HUES6 (cell line): ENCODE data around the gene STKLD1.
"Not testable (repeated sequence)": the region's sequence is repeated elsewhere in the genome, so short reads cannot be mapped to it uniquely, and the experiment has no call there.

ENCODE experiments used
- H3K27ac ChIP-seq: 2 replicates; pipeline ENCODE4 v1.7.0; 2013; ENCODE audit warnings: low read depth, mild to moderate bottlenecking, low read length, inconsistent platforms
- H3K27me3 ChIP-seq: 2 replicates; pipeline ENCODE4 v1.6.1; 2013; ENCODE audit warnings: low read length; ENCODE audit not compliant: control insufficient read depth, insufficient read depth
- H3K36me3 ChIP-seq: 2 replicates; pipeline ENCODE4 v1.6.1; 2013; ENCODE audit warnings: low read length; ENCODE audit not compliant: control insufficient read depth, insufficient read depth
- H3K4me1 ChIP-seq: 2 replicates; pipeline ENCODE4 v1.6.1; 2013; ENCODE audit warnings: low read length; ENCODE audit not compliant: control insufficient read depth, insufficient read depth
- H3K4me3 ChIP-seq: 2 replicates; pipeline ENCODE4 v1.5.1; 2013; ENCODE audit warnings: low read depth, low read length
- H3K9ac ChIP-seq: one replicate; pipeline ENCODE4 v1.6.1; 2013; ENCODE audit warnings: mild to moderate bottlenecking, low read length
- H3K9me3 ChIP-seq: 2 replicates; pipeline ENCODE4 v1.6.1; 2013; ENCODE audit warnings: low read depth, low read length; ENCODE audit not compliant: control insufficient read depth, insufficient read depth

STKLD1 gene

DNA sequence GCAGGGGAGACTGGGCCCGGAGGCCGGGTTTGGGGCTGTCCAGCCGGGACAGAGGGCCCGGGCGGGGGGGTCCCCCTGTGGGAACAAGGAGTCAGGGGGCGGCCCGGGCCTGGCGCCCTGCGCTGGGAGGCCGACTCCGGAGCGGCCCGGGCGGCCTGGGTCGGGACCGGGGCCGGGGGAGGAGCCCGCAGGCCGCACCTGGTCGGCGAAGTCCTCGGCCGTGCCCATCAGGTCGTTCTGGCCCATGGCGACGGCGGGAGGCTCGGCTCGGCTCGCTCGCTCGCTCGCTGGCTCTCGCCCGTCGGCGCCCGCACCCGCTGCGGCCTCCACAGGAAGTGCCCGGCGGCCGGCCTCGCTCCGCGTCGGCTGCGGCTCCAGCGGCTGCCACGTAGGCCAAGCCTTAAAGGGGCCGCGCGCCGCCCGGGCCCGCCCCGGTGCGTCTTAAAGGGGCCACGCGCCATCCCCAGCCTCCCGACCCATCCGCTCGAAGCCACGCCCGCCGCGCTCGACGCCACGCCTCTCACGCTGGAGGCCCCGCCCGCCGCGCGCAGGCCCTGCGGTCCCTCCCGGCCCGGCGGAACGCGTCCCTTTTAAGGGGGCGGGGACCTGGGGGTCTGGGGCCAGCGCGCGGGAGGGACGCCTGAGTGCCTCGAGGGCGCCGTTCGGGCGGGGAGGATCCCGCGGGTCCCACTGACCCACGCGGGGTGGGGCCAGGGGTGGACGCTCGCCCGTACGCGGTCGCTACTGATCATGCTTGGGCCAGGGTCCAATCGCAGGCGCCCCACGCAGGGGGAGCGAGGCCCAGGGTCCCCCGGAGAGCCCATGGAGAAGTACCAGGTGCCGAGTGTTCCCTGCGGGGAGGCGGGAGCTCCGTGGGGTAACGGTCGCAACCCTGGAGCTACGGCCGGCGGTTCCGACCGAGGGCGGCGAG, at the start of gene STKLD1, which contains the start of gene SURF4:
Gene STKLD1 (plus strand): TSS at position 643 of the 931 bp plus-strand sequence. CDS start 108 bp downstream, at position 751.
Gene SURF4 (minus strand): TSS at position 337 of the 931 bp plus-strand sequence. CDS start 91 bp downstream, at position 246.
- H3K27me3 ChIP-seq, result peaks cover 12% of the 10 kb centered on the region; the same call in 1 of the 2 replicates
- peaks cover 3% of the 10 kb centered on the region; the same call in 1 of the 2 replicates for H3K4me1 ChIP-seq
- no peaks in the 10 kb centered on the region for H3K9me3 ChIP-seq
- H3K9ac ChIP-seq, result peak within 1 kb of the TSS; percentile 94
- H3K4me3 ChIP-seq, result peak within 1 kb of the TSS; percentile 91
- H3K36me3 ChIP-seq, result peaks cover 23% of the 10 kb centered on the region
- H3K27ac ChIP-seq, result peak within 1 kb of the TSS; percentile 86

DNA sequence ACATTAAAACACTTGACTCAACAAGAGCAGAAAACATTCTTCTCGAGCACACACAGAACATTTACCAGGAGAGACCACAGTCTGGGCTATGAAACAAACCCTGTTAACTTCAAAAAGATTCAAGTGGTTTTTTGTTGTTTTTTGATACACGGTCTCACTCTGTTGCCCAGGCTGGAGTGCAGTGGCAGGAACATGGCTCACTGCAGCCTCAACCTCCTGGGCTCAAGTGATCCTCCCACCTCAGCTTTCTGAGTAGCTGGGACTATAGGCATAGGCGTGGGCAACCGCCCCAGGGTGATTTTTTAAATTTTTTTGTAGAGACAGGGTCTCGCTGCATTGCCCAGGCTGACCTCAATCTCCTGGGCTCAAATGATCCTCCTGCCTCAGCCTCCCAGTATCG, 49.1 kb upstream of the STKLD1 start:
- H3K36me3 ChIP-seq, result peaks cover 23% of the 10 kb centered on the region
- not testable (repeated sequence) for H3K27ac ChIP-seq, H3K4me3 ChIP-seq, H3K9ac ChIP-seq, H3K4me1 ChIP-seq, H3K27me3 ChIP-seq
- H3K9me3 ChIP-seq, result peaks cover 14% of the 10 kb centered on the region

DNA sequence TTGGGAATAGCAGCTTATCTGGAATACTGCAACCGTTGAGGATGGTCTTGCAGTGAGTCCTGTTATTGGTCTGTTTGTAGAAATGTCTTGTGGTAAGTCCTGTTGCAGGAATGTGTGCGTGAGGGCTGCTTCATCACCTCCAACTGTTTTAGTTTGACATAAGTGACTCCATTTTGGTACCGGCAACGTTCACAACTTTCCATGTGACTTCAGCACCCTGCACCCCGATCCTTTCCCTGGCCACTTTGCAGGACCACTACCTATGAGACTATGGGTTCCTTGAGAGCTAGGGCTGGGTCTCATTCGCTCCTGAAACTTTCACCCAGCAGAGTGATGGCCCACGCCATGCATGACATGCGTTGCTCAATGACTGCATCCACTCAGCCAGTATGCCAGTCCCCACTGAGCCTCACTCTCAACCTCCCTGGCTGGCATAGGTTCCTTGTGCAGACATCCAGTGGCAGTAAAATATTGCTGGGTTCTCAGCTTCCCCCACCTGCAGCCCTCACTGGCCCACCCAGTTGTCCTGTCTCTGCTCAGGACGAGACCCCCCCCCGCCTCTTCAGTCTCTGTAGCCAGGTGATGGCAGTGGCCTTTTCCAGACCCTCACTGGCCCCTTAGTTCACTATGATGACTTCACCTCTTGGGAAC, 48.2 kb upstream of the STKLD1 start:
- no peak overlapping the region for H3K4me3 ChIP-seq
- peaks cover 14% of the 10 kb centered on the region for H3K9me3 ChIP-seq
- no peaks in the 10 kb centered on the region for H3K4me1 ChIP-seq
- H3K27ac ChIP-seq, result no peak overlapping the region
- H3K36me3 ChIP-seq, result peaks cover 33% of the 10 kb centered on the region
- H3K9ac ChIP-seq, result no peak overlapping the region
- H3K27me3 ChIP-seq, result no peaks in the 10 kb centered on the region

DNA sequence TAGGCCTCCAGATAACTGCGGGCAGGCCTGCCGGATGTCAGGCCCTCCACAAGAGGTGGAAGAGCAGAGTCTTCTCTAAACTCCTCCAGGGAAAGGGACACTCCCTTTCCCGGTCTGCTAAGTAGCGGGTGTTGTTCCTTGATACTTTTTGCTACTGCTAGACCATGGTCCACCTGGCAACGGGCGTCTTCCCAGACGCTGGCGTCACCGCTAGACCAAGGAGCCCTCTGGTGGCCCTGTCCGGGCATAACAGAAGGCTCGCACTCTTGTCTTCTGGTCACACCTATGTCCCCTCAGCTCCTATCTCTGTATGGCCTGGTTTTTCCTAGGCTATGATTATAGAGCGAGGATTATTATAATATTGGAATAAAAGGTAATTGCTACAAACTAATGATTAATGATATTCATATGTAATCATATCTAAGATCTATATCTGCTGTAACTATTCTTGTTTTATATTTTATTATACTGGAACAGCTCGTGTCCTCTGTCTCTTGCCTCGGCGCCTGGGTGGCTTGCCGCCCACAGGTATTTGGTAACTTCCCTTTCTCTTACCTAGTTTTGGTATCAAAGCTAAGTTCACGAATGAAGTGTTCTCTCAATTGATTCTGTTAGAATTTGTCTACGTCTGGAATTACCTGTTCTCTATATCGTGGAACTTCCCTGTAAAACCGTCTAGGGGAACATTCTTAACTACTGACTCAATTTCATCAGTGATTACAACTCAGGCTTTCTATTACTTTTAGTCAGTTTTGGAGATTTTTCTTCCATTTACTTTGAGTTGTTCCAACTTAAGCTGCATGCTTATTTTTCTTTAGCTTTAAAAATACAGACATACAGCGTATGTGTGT, 46.6 kb upstream of the STKLD1 start:
- H3K27ac ChIP-seq, H3K4me3 ChIP-seq: not testable (repeated sequence)

DNA sequence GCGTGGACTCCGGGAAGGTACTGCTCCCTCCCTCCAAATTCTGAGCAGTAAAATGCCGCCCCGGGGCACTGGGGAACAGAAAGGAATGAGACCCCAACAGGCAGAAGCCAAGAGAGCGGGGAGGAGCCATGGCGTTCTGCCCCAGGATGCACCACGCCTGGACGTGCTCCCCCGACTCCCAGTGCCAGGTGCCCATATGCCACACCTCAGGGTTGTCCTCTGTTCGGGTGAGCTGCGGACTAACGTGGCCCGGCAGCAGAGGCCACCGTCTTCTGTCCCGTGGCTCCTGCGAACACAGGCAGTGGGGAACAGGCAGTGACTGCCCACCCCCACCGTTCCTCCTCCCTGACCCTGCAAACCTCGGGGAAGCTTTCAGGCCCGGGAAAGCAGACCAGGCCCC, 44.9 kb upstream of the STKLD1 start:
- Histone ChIP-seq H3K27me3 (no peaks in the 10 kb centered on the region), H3K27ac (no peak overlapping the region), H3K4me1 (peaks cover 14% of the 10 kb centered on the region), H3K4me3 (no peak overlapping the region), H3K9me3 (no peaks in the 10 kb centered on the region), H3K36me3 (peaks cover 52% of the 10 kb centered on the region), H3K9ac (no peak overlapping the region)

More for the DNA sequence above, 46.6 kb upstream of the STKLD1 start:
- not testable (repeated sequence) for H3K9me3 ChIP-seq, H3K9ac ChIP-seq, H3K27me3 ChIP-seq
- peaks cover 11% of the 10 kb centered on the region for H3K4me1 ChIP-seq
- peaks cover 48% of the 10 kb centered on the region for H3K36me3 ChIP-seq

DNA sequence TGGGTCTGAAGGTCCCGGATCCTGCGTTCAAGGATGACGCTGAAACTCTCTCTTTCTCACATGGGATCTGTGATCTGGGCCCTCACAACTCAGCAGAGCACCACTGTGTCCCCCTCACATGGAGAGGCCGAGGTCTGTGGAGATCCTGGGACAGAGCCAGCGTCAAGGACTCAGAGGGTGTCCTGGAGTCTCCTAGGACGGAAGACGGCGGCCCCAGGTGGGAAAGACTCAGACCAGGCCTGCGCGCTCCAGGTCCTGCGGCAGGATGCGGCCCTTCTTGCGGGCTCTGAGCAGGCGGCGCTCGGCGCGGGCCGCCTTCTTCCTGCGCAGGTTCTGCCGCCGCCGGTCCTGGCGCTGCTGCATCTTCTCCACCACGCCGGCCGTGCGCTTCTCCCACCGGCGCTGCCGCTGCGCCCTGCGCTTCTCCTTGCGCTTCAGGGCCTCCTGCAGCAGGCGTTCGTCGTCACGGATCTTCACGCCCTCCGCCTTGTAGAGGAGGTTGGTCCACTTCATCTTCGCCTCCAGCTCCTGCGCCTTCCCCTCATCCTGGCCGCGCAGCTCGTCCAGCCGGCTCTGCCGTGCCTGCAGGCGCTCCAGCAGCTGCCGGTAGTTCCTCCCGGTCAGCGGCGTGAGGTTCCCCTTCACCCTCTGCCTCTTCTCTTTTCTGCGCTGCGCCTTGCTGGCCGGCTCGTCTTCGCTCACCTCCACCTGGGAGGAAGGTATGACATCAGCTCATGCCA, 44.4 kb upstream of the STKLD1 start:
- no peak overlapping the region for H3K9ac ChIP-seq
- H3K27me3 ChIP-seq, result no peaks in the 10 kb centered on the region
- H3K27ac ChIP-seq, result no peak overlapping the region
- peaks cover 17% of the 10 kb centered on the region for H3K4me1 ChIP-seq
- H3K9me3 ChIP-seq, result no peaks in the 10 kb centered on the region
- peaks cover 52% of the 10 kb centered on the region for H3K36me3 ChIP-seq
- H3K4me3 ChIP-seq, result no peak overlapping the region

DNA sequence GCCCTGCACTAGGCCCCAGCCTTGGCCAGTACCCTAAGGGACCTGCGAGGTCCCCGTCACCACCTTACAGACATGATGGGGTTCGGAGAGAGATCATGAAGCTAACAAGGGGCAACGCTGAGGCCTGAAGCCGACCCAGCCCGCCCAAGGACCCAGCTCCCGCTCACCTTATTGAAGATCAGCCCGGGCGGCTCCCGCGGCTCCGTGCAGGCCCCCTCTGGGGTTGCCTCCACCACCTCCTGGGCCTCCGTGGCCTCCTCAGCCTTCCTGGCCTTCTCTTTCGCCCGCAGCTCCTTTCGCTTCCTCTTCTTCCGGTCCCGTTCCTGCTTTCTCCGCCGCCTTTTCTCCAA, 43.8 kb upstream of the STKLD1 start:
- H3K9me3 ChIP-seq, result no peaks in the 10 kb centered on the region
- no peak overlapping the region for H3K9ac ChIP-seq
- H3K4me3 ChIP-seq, result no peak overlapping the region
- no peak overlapping the region for H3K27ac ChIP-seq
- H3K4me1 ChIP-seq, result peaks cover 17% of the 10 kb centered on the region
- H3K27me3 ChIP-seq, result no peaks in the 10 kb centered on the region
- H3K36me3 ChIP-seq, result peaks cover 52% of the 10 kb centered on the region

DNA sequence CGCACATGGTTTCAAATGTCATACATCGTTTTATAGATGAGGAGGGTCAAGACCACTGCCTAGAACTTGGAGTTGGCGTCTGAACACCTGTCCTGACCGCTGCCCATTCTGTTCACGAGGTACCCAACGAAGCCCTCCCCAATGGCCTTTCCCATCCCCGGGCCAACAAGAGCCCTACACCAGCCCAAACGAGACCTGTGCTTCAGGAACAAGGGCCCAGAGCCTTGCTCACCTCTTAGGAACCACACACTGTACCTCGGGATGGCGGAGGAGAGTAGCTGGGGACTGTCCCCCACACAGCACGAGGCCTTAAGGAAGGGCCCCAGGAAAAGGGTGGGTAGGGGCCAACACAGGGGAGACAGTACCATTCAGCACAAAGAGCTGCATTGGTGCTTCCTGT, 43.2 kb upstream of the STKLD1 start:
- no peak overlapping the region for H3K27ac ChIP-seq
- H3K4me3 ChIP-seq, result no peak overlapping the region
- H3K4me1 ChIP-seq, result peaks cover 17% of the 10 kb centered on the region
- H3K36me3 ChIP-seq, result peaks cover 52% of the 10 kb centered on the region
- no peak overlapping the region for H3K9ac ChIP-seq
- no peaks in the 10 kb centered on the region for H3K27me3 ChIP-seq
- no peaks in the 10 kb centered on the region for H3K9me3 ChIP-seq

DNA sequence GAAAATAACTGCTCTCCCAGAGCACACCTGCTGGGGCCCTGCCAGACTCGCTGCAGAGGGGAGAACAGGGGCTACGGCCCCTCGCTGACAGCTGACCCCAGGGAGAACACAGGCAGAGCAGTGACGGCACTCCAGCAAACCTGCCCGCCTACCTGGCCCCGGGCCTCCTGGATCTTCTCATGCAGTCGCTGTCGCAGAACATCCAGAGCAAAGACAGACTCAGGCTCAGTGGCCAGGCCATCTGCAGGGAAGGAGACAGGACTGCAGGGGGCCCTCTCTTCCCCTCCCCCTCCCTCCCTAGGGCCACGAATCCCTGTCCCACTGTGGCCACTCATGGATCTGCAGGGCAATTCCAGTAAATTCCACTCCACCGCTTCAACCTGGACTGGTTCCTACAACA, 42.6 kb upstream of the STKLD1 start:
- Histone ChIP-seq H3K27ac (peak overlapping the region; percentile 89), H3K36me3 (peaks cover 52% of the 10 kb centered on the region), H3K9ac (peak overlapping the region; percentile 65)

DNA sequence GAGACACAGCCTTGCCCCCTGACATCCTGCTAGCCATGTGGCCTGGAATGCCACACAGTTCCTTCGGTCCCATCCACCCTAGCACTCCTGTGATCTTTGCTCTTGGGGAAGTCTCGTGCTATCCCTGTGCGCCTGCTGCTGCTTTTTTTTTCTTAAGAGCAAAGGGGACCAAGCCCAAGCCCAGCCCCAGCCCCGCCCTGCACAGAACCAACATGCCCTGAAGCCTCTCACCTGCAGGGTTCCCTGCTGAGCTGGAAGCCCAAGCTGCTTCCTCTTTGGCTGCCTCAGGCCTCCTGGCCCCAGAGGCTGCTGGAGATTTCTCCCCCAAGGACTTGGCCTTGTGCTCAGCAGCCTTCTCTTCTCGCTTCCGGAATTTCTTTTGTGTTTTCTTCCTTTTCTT, 42.0 kb upstream of the STKLD1 start:
- Histone ChIP-seq H3K36me3 (peaks cover 58% of the 10 kb centered on the region), H3K9ac (peak overlapping the region; percentile 94), H3K4me3 (peak overlapping the region; percentile 79), H3K4me1 (peaks cover 17% of the 10 kb centered on the region), H3K27ac (peak overlapping the region; percentile 89), H3K9me3 (no peaks in the 10 kb centered on the region), H3K27me3 (no peaks in the 10 kb centered on the region)

More for the DNA sequence above, 42.6 kb upstream of the STKLD1 start:
- Histone ChIP-seq H3K9me3 (no peaks in the 10 kb centered on the region), H3K4me1 (peaks cover 17% of the 10 kb centered on the region), H3K4me3 (peak overlapping the region; percentile 79), H3K27me3 (no peaks in the 10 kb centered on the region)
